IMR-90 (cell line): ENCODE measurements around the gene ANKRD13A.
"Not testable (repeated sequence)": the region's sequence is repeated elsewhere in the genome, so short reads cannot be mapped to it uniquely, and the experiment has no call there.

Source experiments
- BHLHE40 ChIP-seq: fragments of 150-350 bp; IDR thresholded peaks from 2 replicates; pipeline ENCODE4 v1.6.1; 2016; ENCODE audit warnings: mild to moderate bottlenecking, low read depth, low read length
- CTCF ChIP-seq: conservative IDR thresholded peaks from 2 replicates; pipeline ENCODE4 v1.5.1; 2012; ENCODE audit warnings: mild to moderate bottlenecking, low read depth, low read length, improper control_type of control experiment
- SMC3 ChIP-seq: fragments of 150-350 bp; IDR thresholded peaks from 2 replicates; pipeline ENCODE4 v1.6.1; 2016; ENCODE audit warnings: low read depth, mild to moderate bottlenecking, antibody characterized with exemption, low read length, moderate library complexity

GRCh38 chr12:110068115-110068514 is 68.9 kb downstream of the ANKRD13A start:
- not testable (repeated sequence) for TF ChIP-seq BHLHE40, CTCF, SMC3
